GM12872 (cell line): ENCODE results near the gene MRPL23.

Experiments
- TF ChIP-seq, protein P1 (sequence below): IDR thresholded peaks from 3 replicates; pipeline ENCODE4 v1.5.1; 2011; ENCODE audit warnings: low read depth, mild to moderate bottlenecking, low read length, moderate library complexity; ENCODE audit not compliant: insufficient read depth

MRPL23 gene

DNA sequence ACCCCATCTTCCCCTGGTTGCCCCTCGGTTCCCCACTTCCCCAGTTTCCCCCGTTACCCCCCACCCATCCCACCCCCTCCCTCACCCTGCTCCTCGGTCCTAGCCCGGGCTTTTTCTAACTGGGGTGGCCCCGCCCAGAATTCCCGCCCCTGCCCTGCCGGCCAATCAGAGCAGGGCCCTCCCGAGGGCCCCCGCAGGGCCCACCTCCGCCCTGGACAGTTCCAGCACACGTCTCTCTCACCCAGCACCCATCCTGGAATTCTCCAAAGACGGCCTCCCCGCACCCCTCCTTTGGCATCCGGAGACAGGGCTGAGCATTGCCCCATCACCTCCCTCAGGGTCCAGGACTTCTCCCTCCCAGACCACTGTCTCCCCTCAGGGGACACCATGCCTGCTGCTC, 50.6 kb downstream of the MRPL23 start, which contains the start of gene H19:
TSS of gene H19 (minus strand) at position 88 of the 400 bp plus-strand sequence.
- TF ChIP-seq, protein P1, sequence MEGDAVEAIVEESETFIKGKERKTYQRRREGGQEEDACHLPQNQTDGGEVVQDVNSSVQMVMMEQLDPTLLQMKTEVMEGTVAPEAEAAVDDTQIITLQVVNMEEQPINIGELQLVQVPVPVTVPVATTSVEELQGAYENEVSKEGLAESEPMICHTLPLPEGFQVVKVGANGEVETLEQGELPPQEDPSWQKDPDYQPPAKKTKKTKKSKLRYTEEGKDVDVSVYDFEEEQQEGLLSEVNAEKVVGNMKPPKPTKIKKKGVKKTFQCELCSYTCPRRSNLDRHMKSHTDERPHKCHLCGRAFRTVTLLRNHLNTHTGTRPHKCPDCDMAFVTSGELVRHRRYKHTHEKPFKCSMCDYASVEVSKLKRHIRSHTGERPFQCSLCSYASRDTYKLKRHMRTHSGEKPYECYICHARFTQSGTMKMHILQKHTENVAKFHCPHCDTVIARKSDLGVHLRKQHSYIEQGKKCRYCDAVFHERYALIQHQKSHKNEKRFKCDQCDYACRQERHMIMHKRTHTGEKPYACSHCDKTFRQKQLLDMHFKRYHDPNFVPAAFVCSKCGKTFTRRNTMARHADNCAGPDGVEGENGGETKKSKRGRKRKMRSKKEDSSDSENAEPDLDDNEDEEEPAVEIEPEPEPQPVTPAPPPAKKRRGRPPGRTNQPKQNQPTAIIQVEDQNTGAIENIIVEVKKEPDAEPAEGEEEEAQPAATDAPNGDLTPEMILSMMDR, result no peak

DNA sequence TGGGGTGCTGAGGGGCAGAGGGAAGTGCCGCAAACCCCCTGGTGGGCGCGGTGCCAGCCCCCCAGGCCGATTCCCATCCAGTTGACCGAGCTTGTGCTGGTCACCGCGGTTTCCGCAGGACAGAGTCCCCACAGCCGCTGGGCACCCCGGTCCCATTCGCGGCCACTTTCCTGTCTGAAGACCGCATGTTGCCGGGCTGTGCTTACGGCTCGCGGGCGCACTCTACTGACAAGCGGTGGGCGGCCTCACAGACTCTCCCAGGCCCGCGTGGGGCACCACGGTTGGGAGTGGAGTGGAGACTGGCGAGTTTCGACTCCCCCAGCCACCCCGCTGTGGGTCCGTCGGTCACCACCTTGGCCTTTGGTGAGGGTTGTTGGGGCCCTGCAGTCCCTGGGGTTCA, 51.2 kb downstream of the MRPL23 start:
- TF ChIP-seq, protein P1, result no peak

DNA sequence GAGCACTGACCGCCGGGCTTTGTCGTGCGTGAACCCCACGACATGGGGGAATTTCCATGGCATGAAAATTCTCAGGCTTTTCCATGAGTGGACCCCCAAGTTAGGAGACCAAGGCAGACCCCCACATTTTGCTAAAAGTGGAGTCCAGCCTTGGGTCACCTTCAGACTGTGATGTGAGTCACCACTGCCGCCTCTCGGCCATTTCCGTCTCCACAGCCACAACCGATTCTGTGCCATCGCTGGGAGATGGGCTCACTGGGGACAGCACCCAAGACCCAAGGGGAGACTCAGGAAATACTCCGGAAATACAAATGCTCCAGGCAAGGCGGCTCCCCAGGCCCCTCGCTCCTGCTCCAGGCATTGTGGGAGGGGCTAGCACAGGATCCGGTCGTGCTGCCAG, 51.7 kb downstream of the MRPL23 start:
- TF ChIP-seq, protein P1, result no peak

DNA sequence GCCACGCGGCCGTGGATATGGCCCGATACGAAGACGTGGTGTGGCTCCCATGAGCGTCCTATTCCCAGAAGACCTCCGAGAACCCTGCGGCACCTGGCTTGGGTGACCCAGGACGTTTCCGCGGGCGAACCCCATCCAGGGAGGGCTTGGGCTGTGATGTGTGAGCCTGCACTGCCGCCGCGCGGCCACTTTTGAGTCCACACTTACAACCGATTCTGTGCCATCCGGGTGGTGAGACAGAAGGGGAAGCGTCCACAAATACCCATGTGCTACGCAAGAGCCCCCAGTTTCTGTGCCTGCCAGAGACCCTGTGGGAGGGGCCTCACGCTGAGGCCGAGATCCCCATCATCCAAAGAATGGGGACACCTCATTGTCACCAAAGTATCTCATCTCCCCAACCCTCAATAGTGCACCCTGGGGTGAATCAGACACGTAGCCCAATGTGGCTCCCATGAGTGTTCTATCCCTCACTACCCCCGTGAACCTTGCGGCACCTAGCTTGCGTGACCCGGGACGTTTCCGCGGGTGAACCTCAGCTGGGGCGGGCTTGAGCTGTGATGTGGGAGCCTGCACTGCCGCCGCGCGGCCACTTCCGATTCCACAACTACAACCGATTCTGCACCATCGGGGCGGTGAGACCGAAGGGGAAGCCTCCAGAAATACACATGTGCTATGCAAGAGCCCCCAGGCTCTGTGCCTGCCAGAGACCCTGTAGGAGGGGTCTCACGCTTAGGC, 55.1 kb downstream of the MRPL23 start:
- TF ChIP-seq, protein P1, result no peak

DNA sequence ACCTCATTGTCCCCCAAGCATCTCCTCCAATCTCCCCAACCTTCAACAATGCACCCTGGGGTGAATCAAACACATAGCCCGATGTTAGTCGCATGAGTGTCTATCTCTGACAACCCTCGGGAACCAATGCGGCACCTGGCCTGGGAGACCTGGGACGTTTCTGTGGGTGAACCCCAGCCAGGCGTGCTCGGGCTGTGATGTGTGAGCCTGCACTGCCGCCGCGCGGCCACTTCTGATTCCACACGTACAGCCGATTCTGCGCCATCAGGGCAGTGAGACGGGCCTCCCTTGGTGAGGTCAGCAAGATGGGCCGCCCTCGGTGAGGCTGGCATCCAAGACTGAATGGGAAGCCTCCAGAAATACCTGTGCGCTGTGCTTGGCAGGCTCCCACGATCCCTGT, 55.7 kb downstream of the MRPL23 start:
- TF ChIP-seq, protein P1, result no peak

DNA sequence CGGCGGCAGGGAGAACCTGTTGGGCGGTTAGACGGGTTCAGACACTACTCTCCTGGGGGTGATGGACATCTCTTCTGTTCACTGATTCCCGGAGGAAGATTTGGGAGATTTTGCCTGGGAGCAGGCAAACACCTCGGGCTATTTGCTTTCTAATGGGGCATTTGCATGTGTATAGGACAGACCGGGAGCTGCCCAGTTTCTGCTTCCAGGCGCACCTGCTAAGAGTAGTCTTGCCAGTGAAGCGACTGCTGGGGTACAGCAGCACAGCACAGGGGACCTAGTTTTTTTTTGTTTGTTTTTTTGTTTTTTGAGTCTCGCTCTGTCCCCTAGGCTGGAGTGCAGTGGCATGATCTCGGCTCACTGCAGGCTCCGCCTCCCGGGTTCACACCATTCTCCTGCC, 57.3 kb downstream of the MRPL23 start:
- TF ChIP-seq, protein P1, result no peak
